Measurements from ENCODE around the gene SPATA33.

DNA sequence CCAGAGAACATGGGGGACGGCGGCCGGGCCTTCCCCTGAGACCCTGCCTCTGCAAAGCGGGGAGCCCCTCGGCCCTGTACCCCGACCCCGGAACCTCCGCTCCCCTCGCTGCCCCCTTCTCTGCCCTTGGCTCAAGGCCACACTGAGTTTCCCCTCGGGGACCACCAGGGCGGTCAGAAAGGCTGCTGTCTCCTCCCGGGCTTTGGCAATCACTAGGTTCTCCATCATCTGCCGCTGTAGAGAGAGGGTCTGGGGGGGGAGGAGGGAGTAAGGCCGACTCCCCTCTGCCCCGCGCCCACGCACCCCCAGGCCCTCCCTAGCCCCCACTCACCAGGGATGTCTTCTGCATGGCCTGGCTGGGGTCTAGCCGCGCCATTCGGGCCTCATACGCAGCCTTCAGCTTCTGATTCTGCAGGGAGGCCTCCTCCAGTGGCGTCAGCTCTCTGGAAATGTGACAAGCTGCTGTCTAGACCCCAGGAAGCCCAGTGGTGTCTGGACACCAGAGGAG lies 54.7 kb downstream of the SPATA33 start:
- TF ChIP-seq POLR2A (IDR thresholded peaks at IDR 0.05) = no peak
- no peak for TF ChIP-seq CTCF (IDR thresholded peaks at IDR 0.05)

All from gastroesophageal sphincter (tissue), 3 donors.